Right hindlimb (tissue), 1 donor: ENCODE data around the gene MAGIX.
"Not testable (repeated sequence)": the region's sequence is repeated elsewhere in the genome, so short reads cannot be mapped to it uniquely, and the experiment has no call there.

Source experiments
- DNase-seq: peaks from one replicate; pipeline ENCODE4 v3.0.0-alpha.2; 2018

Gene MAGIX

DNA sequence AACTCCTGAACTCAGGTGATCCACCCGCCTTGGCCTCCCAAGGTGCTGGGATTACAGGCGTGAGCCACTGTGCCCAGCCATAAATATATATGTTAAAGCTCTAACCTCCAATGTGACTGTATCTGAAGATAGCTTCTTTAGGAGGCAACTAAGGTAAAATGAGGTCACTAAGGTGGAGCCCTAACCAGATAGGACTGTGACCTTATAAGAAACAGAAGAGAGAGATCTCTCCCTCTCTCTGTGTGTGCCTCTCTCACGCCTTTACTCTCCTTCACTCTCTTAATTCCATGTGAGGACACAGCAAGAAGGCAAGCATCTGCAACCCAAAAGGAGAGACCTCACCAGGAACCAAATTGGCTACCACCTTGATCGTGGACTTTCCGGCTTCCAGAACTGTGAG lies 926 bp upstream of the MAGIX start:
- no peak for DNase-seq

DNA sequence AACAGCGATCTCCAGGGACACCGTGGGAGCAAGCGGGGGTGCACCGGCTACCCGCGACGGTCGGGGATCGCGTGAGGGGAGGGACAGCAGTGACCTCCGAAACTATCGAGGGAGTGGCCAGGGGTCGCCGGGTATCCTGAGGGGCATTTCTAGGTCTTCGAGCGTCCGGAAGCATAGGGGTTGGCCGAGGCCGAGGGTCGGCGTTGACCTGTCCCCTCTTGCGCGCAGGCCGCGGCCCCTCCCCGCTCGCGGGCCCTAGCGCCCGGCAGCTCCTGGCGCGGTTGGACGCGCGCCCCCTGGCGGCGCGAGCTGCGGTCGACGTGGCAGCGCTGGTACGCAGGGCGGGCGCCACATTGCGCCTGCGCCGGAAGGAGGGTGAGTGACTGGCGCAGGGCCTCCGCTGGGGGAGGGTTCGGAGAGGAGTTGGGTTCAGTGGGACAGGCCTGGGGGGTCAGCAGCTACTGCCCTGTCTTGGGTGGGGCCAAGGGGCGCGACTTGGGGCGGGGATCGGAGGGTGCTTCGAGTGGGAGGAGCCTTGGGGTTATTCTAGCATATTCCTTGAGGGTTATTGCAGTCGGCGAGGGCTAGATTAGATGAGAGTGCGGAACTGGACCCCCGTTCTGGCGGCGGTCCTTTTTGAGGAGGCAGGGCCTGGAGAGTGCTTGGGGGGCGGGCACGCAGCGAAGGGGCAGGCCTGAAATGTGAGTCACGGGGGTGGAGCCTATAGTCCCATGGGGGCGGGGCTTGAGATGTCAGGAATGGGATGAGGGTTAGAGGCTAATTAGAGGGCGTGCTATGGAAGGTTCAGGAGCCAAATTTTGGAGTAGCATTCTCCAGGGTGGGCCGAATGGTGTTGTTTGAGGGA lies 1.2 kb downstream of the MAGIX start:
- DNase-seq, result peak; percentile 91

DNA sequence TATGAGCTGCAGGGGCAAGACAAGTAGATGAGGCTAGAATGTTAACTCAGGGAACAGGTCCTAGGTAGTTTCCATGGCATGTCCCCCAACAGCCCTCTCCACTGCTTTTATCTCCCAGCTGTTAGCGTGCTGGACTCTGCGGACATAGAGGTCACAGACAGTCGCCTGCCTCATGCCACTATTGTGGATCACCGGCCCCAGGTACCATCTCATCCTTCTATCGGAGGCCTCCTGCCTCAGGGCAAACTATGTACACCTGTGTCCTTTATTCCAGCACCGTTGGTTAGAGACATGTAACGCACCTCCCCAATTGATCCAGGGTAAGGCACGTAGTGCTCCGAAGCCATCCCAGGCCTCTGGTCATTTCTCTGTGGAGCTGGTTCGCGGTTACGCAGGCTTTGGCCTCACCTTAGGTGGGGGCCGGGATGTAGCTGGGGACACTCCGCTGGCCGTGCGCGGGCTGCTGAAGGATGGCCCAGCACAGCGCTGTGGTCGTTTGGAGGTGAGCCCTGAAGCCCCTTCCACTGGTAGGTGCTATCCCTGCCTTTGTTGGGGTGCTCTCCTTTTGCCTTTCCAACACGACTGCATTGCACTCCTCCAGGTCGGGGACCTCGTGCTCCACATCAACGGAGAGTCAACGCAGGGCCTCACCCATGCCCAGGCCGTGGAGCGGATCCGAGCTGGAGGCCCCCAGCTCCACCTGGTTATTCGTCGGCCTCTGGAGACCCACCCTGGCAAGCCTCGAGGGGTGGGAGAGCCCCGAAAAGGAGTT lies 2.2 kb downstream of the MAGIX start:
- DNase-seq, result no peak

- DNase-seq, result peak; percentile 81
Observed at GRCh38 chrX:49165901-49166881, 3.6 kb downstream of the MAGIX start.

DNA sequence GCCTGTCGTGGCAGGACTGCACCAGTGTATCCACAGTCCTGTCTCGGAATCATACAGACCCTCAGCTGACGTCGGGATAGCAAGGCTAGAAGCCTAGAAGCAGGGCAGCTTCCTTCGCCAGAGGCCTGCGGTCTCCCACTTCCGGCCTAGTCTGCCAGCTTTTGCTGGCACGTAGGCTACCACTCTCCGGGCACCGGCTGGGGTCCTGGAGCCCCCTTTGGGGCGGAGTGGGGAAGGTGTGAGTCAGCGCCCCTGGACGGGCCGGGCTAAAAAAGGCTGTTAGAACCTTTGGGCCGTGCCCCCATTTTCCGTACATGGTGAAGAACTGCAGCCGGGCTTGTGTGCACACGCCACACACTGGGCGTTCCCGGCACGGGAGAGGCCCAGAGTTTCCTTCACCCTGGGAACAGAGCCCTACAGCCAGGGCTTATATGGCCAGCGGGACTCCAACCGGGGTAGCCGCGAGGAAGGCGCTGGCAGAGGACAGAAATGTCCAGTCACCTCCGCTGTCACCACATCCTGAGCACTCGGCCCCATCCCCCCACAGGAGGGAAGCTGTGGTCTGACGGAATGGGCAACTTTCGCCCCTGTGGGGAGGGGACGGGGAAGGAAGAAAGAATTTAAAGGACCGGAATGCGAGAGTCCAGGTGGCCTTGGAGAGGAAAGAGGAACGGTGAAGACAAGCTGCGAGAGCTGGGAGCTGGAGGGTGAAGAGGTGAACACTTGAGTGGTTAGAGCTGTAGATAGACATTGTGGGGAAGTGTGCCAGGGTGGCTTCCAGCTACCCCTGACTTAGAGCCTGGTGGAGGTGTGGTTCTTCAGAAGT lies 4.6 kb downstream of the MAGIX start:
- DNase-seq, result peak; percentile 82

DNA sequence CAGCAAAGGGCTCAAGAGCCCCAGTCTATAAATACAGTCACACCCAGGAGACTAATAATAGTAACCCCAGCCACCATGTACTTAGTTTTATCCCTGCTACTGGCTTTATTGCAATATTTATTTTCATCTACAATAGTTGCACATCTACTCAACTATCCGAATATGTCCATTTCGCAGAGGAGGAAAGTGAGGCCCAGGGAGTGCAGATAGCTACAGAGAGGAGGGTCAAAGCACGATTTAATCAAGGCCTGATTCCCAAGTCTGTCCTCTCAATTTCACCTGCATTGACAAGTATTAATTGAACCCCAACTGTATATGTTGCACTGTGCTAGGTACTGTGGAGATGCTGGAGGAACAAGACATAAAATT lies 5.2 kb downstream of the MAGIX start:
- no peak for DNase-seq

- peak; percentile 63 for DNase-seq
Observed at GRCh38 chrX:49171752-49172279, 9.3 kb downstream of the MAGIX start, which contains the start of gene PLP2. PLP2 (plus strand) TSS chrX:49171898; CDS start chrX:49172001, 103 bp downstream.

GRCh38 chrX:49172280-49172780 lies 9.8 kb downstream of the MAGIX start:
- DNase-seq, result no peak

DNA sequence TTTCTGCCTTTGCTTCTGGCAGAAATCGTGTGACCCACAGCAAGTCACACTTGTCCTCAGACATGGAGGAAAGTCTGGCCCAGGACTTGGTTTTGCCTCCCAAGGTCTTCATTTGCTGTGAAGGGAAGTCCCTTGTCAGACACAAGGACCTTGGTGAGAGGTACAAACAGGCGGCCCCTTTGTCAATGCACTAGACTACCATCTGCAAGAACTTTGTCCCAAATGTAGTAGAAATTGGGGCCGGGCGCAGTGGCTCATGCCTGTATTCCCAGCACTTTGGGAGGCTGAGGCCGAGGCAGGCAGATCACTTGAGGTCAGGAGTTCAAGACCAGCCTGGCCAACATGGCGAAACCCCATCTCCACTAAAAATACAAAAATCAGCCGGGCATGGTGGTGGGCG lies 11.0 kb downstream of the MAGIX start:
- DNase-seq, result not testable (repeated sequence)

DNA sequence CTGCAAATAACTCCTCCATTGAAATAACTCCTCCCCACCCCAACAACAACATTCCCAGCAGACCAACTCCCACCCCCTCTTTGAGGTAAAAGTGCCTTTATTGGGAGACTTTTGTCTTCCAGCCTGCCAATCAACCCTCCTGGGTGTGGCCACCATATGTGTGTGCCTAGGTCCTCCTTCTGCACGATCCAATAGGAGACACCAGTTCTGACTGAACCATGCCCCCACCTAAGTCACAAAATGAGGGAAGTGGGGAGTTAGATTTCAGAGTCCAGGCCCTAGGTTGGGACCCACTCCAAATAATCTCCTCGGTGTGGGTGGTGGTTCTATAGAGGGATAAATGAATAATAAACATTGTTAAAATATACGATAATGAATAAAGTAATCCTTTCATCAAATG lies 12.2 kb downstream of the MAGIX start:
- no peak for DNase-seq

- no peak for DNase-seq
Observed at GRCh38 chrX:49175435-49176274, 13.1 kb downstream of the MAGIX start.

GRCh38 chrX:49176421-49177326 lies 14.1 kb downstream of the MAGIX start:
- no peak for DNase-seq

DNA sequence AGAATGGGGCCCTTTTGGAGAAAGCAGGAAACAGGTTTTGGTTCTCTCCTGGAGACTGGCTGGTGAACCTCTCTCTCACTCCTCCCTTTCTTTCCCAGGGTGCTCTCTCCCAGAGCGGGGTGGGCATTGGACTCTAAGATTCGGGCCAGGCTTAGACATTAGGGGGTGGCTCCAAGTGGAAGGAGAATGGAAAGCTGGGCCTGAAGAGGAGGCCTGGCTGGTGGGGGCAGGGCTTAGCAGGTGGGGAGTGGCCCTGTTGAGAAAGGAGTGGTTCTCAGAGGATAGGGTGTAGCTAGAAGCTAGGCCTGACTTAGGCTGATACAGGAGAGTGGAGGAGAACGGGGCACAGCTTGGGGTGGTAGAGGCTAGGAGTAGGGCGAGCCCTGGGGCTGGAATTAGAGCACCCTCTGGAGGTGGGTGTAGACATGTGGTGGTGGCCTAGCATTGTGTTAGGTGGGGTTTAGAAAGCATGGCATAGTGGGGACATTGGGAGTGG lies 14.8 kb downstream of the MAGIX start:
- DNase-seq, result no peak

- DNase-seq, result no peak
Observed at GRCh38 chrX:49177873-49178480, 15.4 kb downstream of the MAGIX start.

DNA sequence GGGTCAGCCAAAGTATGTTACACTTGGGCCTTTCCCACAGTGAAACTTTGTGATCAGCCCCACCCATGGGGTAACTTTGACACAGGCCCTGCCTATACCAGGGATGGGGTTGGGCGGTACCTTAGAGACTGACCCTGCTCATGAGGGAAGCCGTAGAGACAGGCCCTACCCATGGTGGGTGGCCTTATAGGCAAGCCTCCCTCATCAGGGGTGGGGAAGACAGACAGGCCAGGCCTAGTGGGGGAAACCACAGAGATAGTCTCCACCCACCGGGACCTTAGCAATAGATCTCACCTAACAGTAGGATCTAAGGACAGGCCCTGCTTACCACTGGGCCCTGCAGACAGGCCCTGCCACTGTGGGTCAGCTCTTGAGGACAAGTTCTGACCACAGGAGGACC lies 16.0 kb downstream of the MAGIX start:
- no peak for DNase-seq

DNA sequence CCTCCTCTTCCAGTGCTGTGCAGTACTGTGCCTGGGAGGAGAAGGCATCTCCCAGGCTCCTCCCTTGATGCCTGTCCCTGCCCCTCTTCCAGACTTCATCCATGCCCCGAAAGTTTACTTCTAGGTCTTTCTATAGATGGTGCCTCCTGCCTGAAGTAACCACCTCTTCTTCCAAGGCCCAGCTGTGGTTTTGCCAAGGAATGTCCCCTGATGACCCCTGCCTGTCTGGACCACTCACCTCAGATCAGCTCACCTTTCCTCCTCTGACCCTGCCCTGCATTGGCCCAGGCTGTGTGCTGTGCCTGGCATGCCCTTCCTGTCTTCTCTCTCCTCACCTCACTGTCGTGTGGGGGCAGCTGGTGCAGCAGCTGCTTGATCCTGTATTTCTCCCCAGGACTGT lies 16.8 kb downstream of the MAGIX start:
- no peak for DNase-seq

DNA sequence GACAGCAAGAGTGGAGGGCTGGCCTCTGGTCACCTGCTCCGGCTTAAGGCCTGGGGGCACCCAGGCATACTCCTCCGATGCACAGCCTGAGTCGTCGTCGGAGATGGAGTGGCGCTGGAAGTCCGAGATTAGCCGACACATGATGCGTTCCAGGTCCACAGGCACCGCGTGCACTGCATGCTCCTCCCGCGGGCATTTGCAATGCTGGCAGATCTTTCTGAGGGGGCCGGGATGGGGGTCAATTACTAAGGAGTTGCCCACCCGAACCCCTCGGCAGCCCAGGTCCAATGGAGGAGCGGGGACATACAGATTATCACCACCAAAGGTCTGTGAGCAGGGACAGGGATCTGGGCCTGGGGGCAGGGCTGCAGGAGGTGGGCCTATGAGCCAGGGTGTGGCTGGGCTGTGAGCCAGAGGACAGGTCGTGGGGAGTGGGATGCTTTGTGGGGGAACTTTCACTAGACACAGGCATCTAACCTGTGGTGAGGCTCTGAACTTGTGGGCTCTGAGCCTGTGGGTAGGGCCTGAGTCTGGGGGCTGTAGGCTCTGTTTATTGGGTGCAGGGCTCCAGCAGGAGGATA lies 21.2 kb downstream of the MAGIX start:
- no peak for DNase-seq
